Activated CD8-positive, alpha-beta T cell treated with anti-CD3 and anti-CD28 coated beads, Interleukin-2, amount 10 ng/mL, durations not matched to agents 7 days and 5 days (primary cell): ENCODE results near the gene SRSF4. TPM values are rescaled to one million over a fixed set of nuclear protein-coding genes. Genes with fewer than 3 reads are reported as not detected.

ENCODE experiments used
- ATAC-seq: fragments of 150-1000 bp; cut with Tn5 transposase; one replicate; pipeline ENCODE4 v1.10.0; 2021; ENCODE audit warnings: moderate library complexity
- CTCF ChIA-PET: fragments of 350-600 bp; sonication (Branson Sonifier 250); formaldehyde crosslinking; loops from one replicate; lab custom pipeline; 2021; ENCODE audit warnings: antibody characterized with exemption; lab: Charles Lee
- POLR2A ChIA-PET: fragments of 350-600 bp; sonication (Branson Sonifier 250); formaldehyde crosslinking; loops from one replicate; lab custom pipeline; 2021; ENCODE audit warnings: antibody characterized with exemption; lab: Charles Lee
- DNase-seq: peaks from one replicate; pipeline ENCODE4 v3.0.0-alpha.2; 2020
- H3K27ac Mint-ChIP-seq: one replicate; pipeline ENCODE4 v1.8.0; 2021; ENCODE audit warnings: mild to moderate bottlenecking, mixed read lengths
- H3K27me3 Mint-ChIP-seq: one replicate; pipeline ENCODE4 v1.8.0; 2021; ENCODE audit warnings: low read depth, mixed read lengths
- H3K36me3 Mint-ChIP-seq: one replicate; pipeline ENCODE4 v1.8.0; 2021; ENCODE audit warnings: low read depth, mixed read lengths
- H3K4me1 Mint-ChIP-seq: one replicate; pipeline ENCODE4 v1.8.0; 2021; ENCODE audit warnings: low read depth, mixed read lengths
- H3K4me3 Mint-ChIP-seq: one replicate; pipeline ENCODE4 v1.8.0; 2021; ENCODE audit warnings: mild to moderate bottlenecking, mixed read lengths
- H3K9me3 Mint-ChIP-seq: one replicate; pipeline ENCODE4 v1.8.0; 2022; ENCODE audit warnings: mixed read lengths; ENCODE audit not compliant: insufficient read depth
- total RNA-seq, 2 experiments: library from RNA; stranded (reverse); gene quantifications; one replicate each; pipeline ENCODE4 v1.2.3, GENCODE V29; 2021

The SRSF4 gene
- total RNA-seq, 2 experiments from 2014 or later, result 122 to 124 TPM

GRCh38 chr1:29197993-29198392, 16.3 kb upstream of the SRSF4 start:
- ATAC-seq (no peak), DNase-seq (no peak)
- no peak overlapping the region for H3K4me3 Mint-ChIP-seq
- no peak overlapping the region for H3K27ac Mint-ChIP-seq
- CTCF ChIA-PET, result interaction anchor here (0.9 to 3.8 kb wide), 23 partner anchors 13 to 423 kb away, joined by 3 to 49 read pairs (median 5); partner anchors contain the start of genes SRSF4 and TMEM200B
- H3K4me1 Mint-ChIP-seq, result peaks cover 28% of the 10 kb centered on the region
- no peaks in the 10 kb centered on the region for H3K27me3 Mint-ChIP-seq
- POLR2A ChIA-PET, result interaction anchor here (0.9 to 2.5 kb wide), 2 partner anchors 11 to 17 kb away, joined by 4 to 16 read pairs; partner anchors contain the start of gene SRSF4
- peaks cover 11% of the 10 kb centered on the region for H3K36me3 Mint-ChIP-seq
- no peaks in the 10 kb centered on the region for H3K9me3 Mint-ChIP-seq

DNA sequence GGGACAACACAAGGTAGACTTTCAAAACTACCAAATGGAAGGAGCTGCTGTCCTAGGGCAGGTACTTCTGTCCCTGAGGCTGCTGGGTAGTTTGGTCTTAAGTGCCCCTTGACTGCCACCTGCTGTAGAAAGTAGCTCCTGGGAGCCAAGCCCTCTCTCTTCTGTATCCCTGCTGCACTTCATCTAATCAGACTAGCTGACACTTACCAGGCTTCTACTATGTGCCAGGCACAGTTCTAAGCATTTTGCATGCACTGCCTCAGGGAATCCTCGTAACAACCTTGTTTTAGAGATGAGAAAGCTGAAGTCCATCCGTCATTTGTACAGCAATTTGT, 15.9 kb upstream of the SRSF4 start:
- no peaks in the 10 kb centered on the region for H3K27me3 Mint-ChIP-seq
- ATAC-seq, result peak; percentile 90
- DNase-seq, result peak; percentile 64
- peaks cover 11% of the 10 kb centered on the region for H3K36me3 Mint-ChIP-seq
- H3K4me1 Mint-ChIP-seq, result peaks cover 25% of the 10 kb centered on the region
- H3K27ac Mint-ChIP-seq, result no peak overlapping the region
- ChIA-PET CTCF (interaction anchor here (0.9 to 3.8 kb wide), 23 partner anchors 12 to 423 kb away, joined by 3 to 49 read pairs (median 5); partner anchors contain the start of genes SRSF4 and TMEM200B), POLR2A (interaction anchor here (0.9 to 2.5 kb wide), 2 partner anchors 11 to 16 kb away, joined by 4 to 16 read pairs; partner anchors contain the start of gene SRSF4)
- no peak overlapping the region for H3K4me3 Mint-ChIP-seq
- H3K9me3 Mint-ChIP-seq, result no peaks in the 10 kb centered on the region

DNA sequence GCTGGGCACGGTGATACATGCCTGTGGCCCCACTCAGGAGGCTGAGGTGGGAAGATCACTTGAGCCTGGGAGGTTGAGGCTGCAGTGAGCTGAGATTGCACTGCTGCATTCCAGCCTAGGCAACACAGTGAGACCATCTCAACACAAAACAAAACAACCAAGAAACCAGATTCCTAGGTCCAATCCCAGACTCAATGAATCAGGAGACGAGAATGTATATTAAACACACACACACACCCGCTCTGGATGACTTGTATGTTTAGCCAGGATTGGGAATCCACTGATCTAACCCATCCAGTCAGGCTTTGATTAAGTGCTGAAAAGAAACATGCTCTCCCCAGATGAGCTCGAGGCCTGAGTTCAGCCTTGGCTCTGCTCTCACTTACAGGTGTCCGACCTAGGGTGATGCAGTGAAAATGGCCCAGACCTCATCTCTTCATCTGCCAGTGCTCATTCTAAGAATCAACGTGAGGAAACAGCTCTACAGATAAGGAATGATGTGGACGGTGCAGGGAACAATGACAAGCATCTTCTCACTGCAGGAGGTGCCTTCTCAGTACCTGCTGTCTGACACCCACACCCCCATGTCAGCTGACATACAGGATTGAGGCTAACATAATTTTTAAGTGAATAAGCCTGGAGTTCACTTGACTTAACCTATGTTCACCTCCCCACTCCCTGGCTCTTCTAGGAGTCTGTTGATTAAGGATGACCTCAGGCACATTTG, 15.3 kb upstream of the SRSF4 start:
- H3K27ac Mint-ChIP-seq, result no peak overlapping the region
- DNase-seq (no peak), ATAC-seq (no peak)
- no peak overlapping the region for H3K4me3 Mint-ChIP-seq
- H3K36me3 Mint-ChIP-seq, result peaks cover 9% of the 10 kb centered on the region
- ChIA-PET POLR2A (interaction anchor here (0.7 to 2.5 kb wide), 2 partner anchors 16 to 307 kb away, joined by 4 to 16 read pairs; partner anchors contain the start of gene SRSF4), CTCF (interaction anchor here (0.9 to 3.8 kb wide), 23 partner anchors 12 to 422 kb away, joined by 3 to 49 read pairs (median 5); partner anchors contain the start of genes SRSF4 and TMEM200B)
- H3K9me3 Mint-ChIP-seq, result no peaks in the 10 kb centered on the region
- no peaks in the 10 kb centered on the region for H3K27me3 Mint-ChIP-seq
- peaks cover 20% of the 10 kb centered on the region for H3K4me1 Mint-ChIP-seq

DNA sequence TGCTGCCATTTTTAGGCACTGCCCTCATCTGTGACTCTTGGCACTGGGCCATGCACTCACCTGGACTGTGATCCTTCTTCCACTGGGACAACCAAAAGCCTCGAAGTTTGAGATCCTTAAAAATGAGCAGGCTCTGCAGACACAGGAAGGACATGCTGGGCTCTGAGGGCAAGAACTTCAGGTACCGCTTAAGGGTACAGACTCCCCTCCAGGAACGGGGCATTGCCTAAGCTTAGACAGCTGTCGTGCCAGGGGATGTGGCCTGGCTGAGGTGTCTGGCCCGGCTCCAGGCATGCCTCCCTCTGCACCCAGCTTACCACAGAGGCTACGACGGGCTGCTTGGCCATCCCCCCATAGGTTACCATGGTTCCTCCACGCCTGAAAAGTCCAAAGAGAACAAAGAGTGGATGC, 14.2 kb upstream of the SRSF4 start:
- Mint-ChIP-seq H3K4me3 (no peak overlapping the region), H3K4me1 (peaks cover 9% of the 10 kb centered on the region), H3K27me3 (no peaks in the 10 kb centered on the region), H3K36me3 (peaks cover 7% of the 10 kb centered on the region), H3K9me3 (no peaks in the 10 kb centered on the region), H3K27ac (no peak overlapping the region)
- ATAC-seq, result no peak
- no peak for DNase-seq
- ChIA-PET CTCF (interaction anchor here (1.4 to 2.7 kb wide), 4 partner anchors 10 to 314 kb away, joined by 3 to 49 read pairs (median 12); partner anchors contain the start of gene SRSF4), POLR2A (interaction anchor here (2.5 kb wide), 1 partner anchor 15 kb away, joined by 16 read pairs; the partner anchor contains the start of gene SRSF4)

GRCh38 chr1:29193879-29194455, 12.3 kb upstream of the SRSF4 start:
- no peaks in the 10 kb centered on the region for H3K9me3 Mint-ChIP-seq
- ATAC-seq, result no peak

DNA sequence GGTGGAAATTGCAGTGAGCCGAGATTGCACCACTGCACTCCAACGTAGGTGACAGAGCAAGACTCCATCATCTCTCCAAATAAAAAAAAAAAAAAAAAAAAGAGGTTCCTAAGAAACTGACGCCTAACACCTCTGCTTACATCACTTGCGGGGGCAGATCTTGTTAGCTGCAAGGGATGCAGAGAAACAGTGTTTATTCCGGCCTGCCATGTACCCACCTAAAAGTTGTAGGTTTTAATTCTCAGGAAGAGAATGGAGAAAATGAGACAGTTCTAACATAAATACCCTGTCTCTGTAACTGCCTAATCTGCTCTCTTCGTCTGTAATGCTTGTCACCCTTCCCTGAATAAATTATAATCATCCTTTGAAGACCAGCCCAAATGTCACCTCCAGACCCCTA, 9.0 kb upstream of the SRSF4 start:
- ATAC-seq (no peak), DNase-seq (no peak)
- H3K4me3 Mint-ChIP-seq, result no peak overlapping the region
- H3K9me3 Mint-ChIP-seq, result no peaks in the 10 kb centered on the region
- no peak overlapping the region for H3K27ac Mint-ChIP-seq
- H3K27me3 Mint-ChIP-seq, result no peaks in the 10 kb centered on the region
- POLR2A ChIA-PET, result no interaction called here
- peaks cover 2% of the 10 kb centered on the region for H3K36me3 Mint-ChIP-seq
- CTCF ChIA-PET, result interaction anchor here (0.6 to 1.0 kb wide), 3 partner anchors 12 to 1078 kb away, joined by 3 to 4 read pairs (median 3); no protein-coding TSS in a partner anchor
- H3K4me1 Mint-ChIP-seq, result peaks cover 1% of the 10 kb centered on the region

More at GRCh38 chr1:29193879-29194455, 12.3 kb upstream of the SRSF4 start:
- Mint-ChIP-seq H3K4me1 (peaks cover 9% of the 10 kb centered on the region), H3K27me3 (no peaks in the 10 kb centered on the region), H3K27ac (no peak overlapping the region), H3K36me3 (peaks cover 2% of the 10 kb centered on the region), H3K4me3 (no peak overlapping the region)
- no peak for DNase-seq
- POLR2A ChIA-PET, result interaction anchor here (1.4 kb wide), 1 partner anchor 13 kb away, joined by 8 read pairs; the partner anchor contains the start of gene SRSF4
- CTCF ChIA-PET, result interaction anchor here (0.6 to 2.3 kb wide), 5 partner anchors 9 to 312 kb away, joined by 3 to 7 read pairs (median 3); partner anchors contain the start of gene SRSF4

GRCh38 chr1:29186707-29187106, 5.0 kb upstream of the SRSF4 start:
- H3K4me3 Mint-ChIP-seq, result no peak overlapping the region
- no peaks in the 10 kb centered on the region for H3K27me3 Mint-ChIP-seq
- POLR2A ChIA-PET, result interaction anchor here (0.9 kb wide), 1 partner anchor 11 kb away, joined by 4 read pairs; no protein-coding TSS in a partner anchor
- H3K4me1 Mint-ChIP-seq, result peaks cover 16% of the 10 kb centered on the region
- ATAC-seq (no peak), DNase-seq (no peak)
- H3K9me3 Mint-ChIP-seq, result no peaks in the 10 kb centered on the region
- H3K36me3 Mint-ChIP-seq, result no peaks in the 10 kb centered on the region
- CTCF ChIA-PET, result interaction anchor here (3.5 to 4.3 kb wide), 2 partner anchors 11 to 16 kb away, joined by 16 to 23 read pairs; no protein-coding TSS in a partner anchor
- no peak overlapping the region for H3K27ac Mint-ChIP-seq

DNA sequence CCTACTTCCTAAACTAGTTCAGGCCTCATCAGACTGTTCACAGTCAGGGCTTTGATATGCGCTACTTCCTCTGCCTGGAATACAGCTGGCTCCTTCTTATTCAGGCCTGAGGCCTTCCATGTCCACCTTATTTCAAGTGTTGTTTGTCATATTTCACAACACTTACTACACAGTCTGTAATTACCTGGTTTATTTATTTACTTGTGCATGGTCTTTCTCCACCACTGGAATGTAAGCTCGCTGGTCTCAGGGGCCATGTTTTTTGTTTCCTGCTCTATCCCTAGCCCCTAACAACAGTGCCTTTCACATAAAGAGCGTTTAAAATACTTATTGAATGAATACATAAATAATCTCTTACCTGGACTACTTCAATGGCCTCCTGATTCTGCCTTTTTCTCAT, 4.6 kb upstream of the SRSF4 start:
- Mint-ChIP-seq H3K27me3 (no peaks in the 10 kb centered on the region), H3K27ac (no peak overlapping the region), H3K9me3 (no peaks in the 10 kb centered on the region), H3K4me1 (peaks cover 16% of the 10 kb centered on the region), H3K36me3 (no peaks in the 10 kb centered on the region), H3K4me3 (no peak overlapping the region)
- no peak for ATAC-seq
- POLR2A ChIA-PET, result interaction anchor here (0.9 kb wide), 1 partner anchor 12 kb away, joined by 4 read pairs; no protein-coding TSS in a partner anchor
- DNase-seq, result no peak
- CTCF ChIA-PET, result interaction anchor here (3.5 to 4.3 kb wide), 2 partner anchors 11 to 16 kb away, joined by 16 to 23 read pairs; no protein-coding TSS in a partner anchor

- peaks cover 24% of the 10 kb centered on the region for H3K36me3 Mint-ChIP-seq
- no peaks in the 10 kb centered on the region for H3K9me3 Mint-ChIP-seq
- peaks cover 34% of the 10 kb centered on the region for H3K4me1 Mint-ChIP-seq
- ATAC-seq, result no peak
- CTCF ChIA-PET, result interaction anchor here (2.4 to 4.8 kb wide), 5 partner anchors 13 to 306 kb away, joined by 13 to 110 read pairs (median 41); no protein-coding TSS in a partner anchor
- DNase-seq, result no peak
- H3K27me3 Mint-ChIP-seq, result no peaks in the 10 kb centered on the region
- no peak overlapping the region for H3K27ac Mint-ChIP-seq
- H3K4me3 Mint-ChIP-seq, result peak overlapping the region; percentile 96
- POLR2A ChIA-PET, result interaction anchor here (2.1 to 4.3 kb wide), 3 partner anchors 13 to 268 kb away, joined by 7 to 46 read pairs (median 27); partner anchors contain the start of gene EPB41
Observed at GRCh38 chr1:29183287-29183686, 1.6 kb upstream of the SRSF4 start.

DNA sequence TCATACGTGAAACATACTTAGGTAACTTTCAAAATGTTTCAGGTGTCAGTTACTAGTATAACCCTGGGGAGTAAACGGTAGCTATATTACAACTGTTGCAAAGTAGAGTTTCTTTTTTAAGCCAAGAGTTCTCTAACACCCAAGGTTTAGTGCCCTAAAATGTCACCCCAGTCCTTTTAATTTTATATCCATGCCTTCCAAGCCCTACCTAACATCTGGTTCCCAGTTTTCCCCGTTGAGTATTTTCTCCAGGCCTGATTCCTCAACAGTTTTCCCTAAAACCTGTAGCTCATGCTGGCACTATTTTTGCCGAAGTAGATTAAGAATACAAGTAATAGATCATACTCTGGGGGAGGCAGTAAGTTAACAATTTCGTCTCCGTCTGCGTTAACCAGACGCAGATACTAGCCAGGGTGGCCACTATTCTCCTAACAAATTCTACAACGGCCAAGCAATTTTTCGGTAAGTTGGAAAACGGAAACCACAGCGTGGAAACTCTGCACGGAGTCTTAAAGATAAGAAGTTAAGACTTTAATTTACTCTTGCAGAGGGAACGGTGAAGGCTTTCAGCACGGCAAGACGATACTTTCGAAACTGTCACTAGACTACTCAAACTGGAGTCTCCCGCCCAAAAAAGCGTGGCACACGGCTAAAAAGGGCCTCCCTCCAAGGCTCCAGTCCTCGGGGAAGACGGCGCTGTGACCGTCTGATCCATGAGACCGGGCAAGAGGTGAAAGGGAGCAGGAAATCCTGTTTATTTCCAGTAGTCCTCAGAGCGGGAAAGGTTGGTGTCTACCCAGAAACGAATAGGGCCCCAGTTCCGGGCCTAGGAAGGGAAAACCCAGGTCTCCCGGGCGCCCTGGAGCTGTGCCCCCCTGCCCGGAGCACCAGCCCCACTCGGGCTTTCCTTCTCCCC, 945 bp downstream of the SRSF4 start:
- DNase-seq (peak; percentile 49), ATAC-seq (peak; percentile 14)
- POLR2A ChIA-PET, result interaction anchor here (0.6 to 4.3 kb wide), 21 partner anchors 10 to 671 kb away, joined by 3 to 46 read pairs (median 6); partner anchors contain the start of genes EPB41, MECR, RNU11 and TAF12
- H3K9me3 Mint-ChIP-seq, result no peaks in the 10 kb centered on the region
- H3K36me3 Mint-ChIP-seq, result peaks cover 39% of the 10 kb centered on the region
- H3K27ac Mint-ChIP-seq, result peak overlapping the region; percentile 97
- CTCF ChIA-PET, result interaction anchor here (0.8 to 4.8 kb wide), 21 partner anchors 10 to 537 kb away, joined by 3 to 110 read pairs (median 6); partner anchors contain the start of genes EPB41, TAF12 and YTHDF2
- H3K4me3 Mint-ChIP-seq, result peak overlapping the region; percentile 96
- peaks cover 51% of the 10 kb centered on the region for H3K4me1 Mint-ChIP-seq
- no peaks in the 10 kb centered on the region for H3K27me3 Mint-ChIP-seq
